Parathyroid adenoma (tissue), 2 donors: Measurements from ENCODE around the gene MAP3K7.

Experiments used
- H2AFZ ChIP-seq: fragments of 300-600 bp; sonication (generic); one replicate; pipeline ENCODE4 v1.7.0; 2017; ENCODE audit warnings: antibody characterized with exemption, mild to moderate bottlenecking
- H3K27ac ChIP-seq: fragments of 300-600 bp; sonication (generic); one replicate; pipeline ENCODE4 v1.7.0; 2017
- H3K27me3 ChIP-seq: fragments of 300-600 bp; sonication (generic); one replicate; pipeline ENCODE4 v1.7.0; 2017; ENCODE audit warnings: low read length; ENCODE audit not compliant: control insufficient read depth, insufficient read depth
- H3K36me3 ChIP-seq: fragments of 300-600 bp; sonication (generic); one replicate; pipeline ENCODE4 v1.7.0; 2017; ENCODE audit warnings: low read length; ENCODE audit not compliant: control insufficient read depth, insufficient read depth
- H3K4me1 ChIP-seq: fragments of 300-600 bp; sonication (generic); one replicate; pipeline ENCODE4 v1.7.0; 2017; ENCODE audit warnings: control low read depth
- H3K4me2 ChIP-seq: fragments of 300-600 bp; sonication (generic); one replicate; pipeline ENCODE4 v1.7.0; 2017; ENCODE audit warnings: low read length
- H3K4me3 ChIP-seq: fragments of 300-600 bp; sonication (generic); one replicate; pipeline ENCODE4 v1.7.0; 2017; ENCODE audit warnings: low read depth, low read length
- H3K79me2 ChIP-seq: fragments of 300-600 bp; sonication (generic); one replicate; pipeline ENCODE4 v1.7.0; 2017; ENCODE audit warnings: control low read depth
- H3K9ac ChIP-seq: fragments of 300-600 bp; sonication (generic); one replicate; pipeline ENCODE4 v1.7.0; 2017; ENCODE audit warnings: mild to moderate bottlenecking
- H3K9me3 ChIP-seq: fragments of 300-600 bp; sonication (generic); one replicate; pipeline ENCODE4 v1.7.0; 2017; ENCODE audit warnings: low read length; ENCODE audit not compliant: control insufficient read depth
- CTCF ChIP-seq: fragments of 300-600 bp; sonication (generic); IDR thresholded peaks from one replicate; pipeline ENCODE4 v1.7.0; 2017; ENCODE audit warnings: antibody characterized with exemption, mild to moderate bottlenecking
- donor health status: primary hyperparathyroidism.

The MAP3K7 gene

GRCh38 chr6:90586546-90586835 lies 381 bp downstream of the MAP3K7 start:
- Histone ChIP-seq H3K4me3 (peak overlapping the region; percentile 99), H3K36me3 (no peaks in the 10 kb centered on the region), H3K4me1 (peaks cover 9% of the 10 kb centered on the region), H3K4me2 (peak overlapping the region; percentile 76), H2AFZ (peak overlapping the region; percentile 89), H3K9ac (peak overlapping the region; percentile 64), H3K27me3 (no peaks in the 10 kb centered on the region), H3K79me2 (peaks cover 34% of the 10 kb centered on the region), H3K9me3 (no peaks in the 10 kb centered on the region), H3K27ac (peak overlapping the region; percentile 89)
- TF ChIP-seq CTCF: no peak

- Histone ChIP-seq H3K9ac (no peak overlapping the region), H3K4me3 (peak overlapping the region; percentile 13)
Observed at GRCh38 chr6:90584636-90585255, 2.1 kb downstream of the MAP3K7 start.

GRCh38 chr6:90583836-90584481 lies 2.9 kb downstream of the MAP3K7 start:
- Histone ChIP-seq H3K27ac (no peak overlapping the region), H3K4me3 (no peak overlapping the region), H3K4me1 (peaks cover 9% of the 10 kb centered on the region)

More at GRCh38 chr6:90584636-90585255, 2.1 kb downstream of the MAP3K7 start:
- no peak overlapping the region for H3K27ac ChIP-seq
- H3K79me2 ChIP-seq: peaks cover 34% of the 10 kb centered on the region
- H3K27me3 ChIP-seq: no peaks in the 10 kb centered on the region
- no peaks in the 10 kb centered on the region for H3K9me3 ChIP-seq
- peaks cover 9% of the 10 kb centered on the region for H3K4me1 ChIP-seq
- peak overlapping the region; percentile 48 for H3K4me2 ChIP-seq
- no peaks in the 10 kb centered on the region for H3K36me3 ChIP-seq
- H2AFZ ChIP-seq: no peak overlapping the region
- TF ChIP-seq CTCF: no peak

GRCh38 chr6:90583179-90583835 lies 3.6 kb downstream of the MAP3K7 start:
- Histone ChIP-seq H3K9me3 (no peaks in the 10 kb centered on the region), H3K27ac (no peak overlapping the region), H3K4me3 (no peak overlapping the region), H3K36me3 (no peaks in the 10 kb centered on the region), H3K79me2 (peaks cover 34% of the 10 kb centered on the region), H3K9ac (no peak overlapping the region), H3K27me3 (no peaks in the 10 kb centered on the region), H2AFZ (no peak overlapping the region), H3K4me2 (no peak overlapping the region), H3K4me1 (peaks cover 9% of the 10 kb centered on the region)
- no peak for TF ChIP-seq CTCF

More at GRCh38 chr6:90583836-90584481, 2.9 kb downstream of the MAP3K7 start:
- H3K9me3 ChIP-seq: no peaks in the 10 kb centered on the region
- no peak for TF ChIP-seq CTCF
- H3K4me2 ChIP-seq: no peak overlapping the region
- H3K79me2 ChIP-seq: peaks cover 34% of the 10 kb centered on the region
- no peak overlapping the region for H3K9ac ChIP-seq
- no peaks in the 10 kb centered on the region for H3K36me3 ChIP-seq
- no peaks in the 10 kb centered on the region for H3K27me3 ChIP-seq
- no peak overlapping the region for H2AFZ ChIP-seq
